ENCODE data around the gene LRRC49. TPM values are rescaled to one million over a fixed set of nuclear protein-coding genes. Genes with fewer than 3 reads are reported as not detected.

Gene LRRC49
- polyA plus RNA-seq, 1 donor (not counting 4 experiments of a cell fraction or from before 2014, with no cell fraction given) = 9.9 TPM

GRCh38 chr15:70995383-70995970, 102.9 kb downstream of the LRRC49 start:
- H3K9ac ChIP-seq (ENCODE audit: control insufficient read depth, extremely low read depth, insufficient read depth, low read length) = no peak overlapping the region
- TF ChIP-seq CTCF (optimal IDR thresholded peaks at IDR 0.05 in 1 of 3, IDR thresholded peaks at IDR 0.05 in 1 of 3, conservative IDR thresholded peaks at IDR 0.05 in 1 of 3; ENCODE audit: extremely low read depth in 1 of 3, insufficient read depth in 2 of 3, low read length in 3 of 3) (no peak), EZH2 (IDR thresholded peaks at IDR 0.05; ENCODE audit: low read length) (no peak)
- no peaks in the 10 kb centered on the region for H3K4me1 ChIP-seq (ENCODE audit: control insufficient read depth, extremely low read depth, insufficient read depth, low read length)
- no peaks in the 10 kb centered on the region for H3K79me2 ChIP-seq (ENCODE audit: control insufficient read depth, insufficient read depth, low read length)
- no peak overlapping the region for H2AFZ ChIP-seq (ENCODE audit: control insufficient read depth, low read length)
- H3K9me1 ChIP-seq (ENCODE audit: control insufficient read depth, extremely low read depth, insufficient read depth, low read length) = no peaks in the 10 kb centered on the region
- H3K27me3 ChIP-seq (ENCODE audit: control insufficient read depth, extremely low read depth, insufficient read depth, low read length) = no peaks in the 10 kb centered on the region
- no peak overlapping the region for H3K4me2 ChIP-seq (ENCODE audit: control insufficient read depth, extremely low read depth, insufficient read depth, low read depth, low read length)
- H3K4me3 ChIP-seq (ENCODE audit: control insufficient read depth in 2 of 3, extremely low read depth in 1 of 3, insufficient read depth in 2 of 3, low read depth in 1 of 3, low read length in 3 of 3) = no peak overlapping the region
- H3K9me3 ChIP-seq (ENCODE audit: control insufficient read depth, low read depth, low read length) = no peaks in the 10 kb centered on the region
- H4K20me1 ChIP-seq (ENCODE audit: control insufficient read depth, extremely low read depth, insufficient read depth, low read length) = no peaks in the 10 kb centered on the region
- H3K27ac ChIP-seq (ENCODE audit: control insufficient read depth, insufficient read depth, low read length) = no peak overlapping the region
- no peaks in the 10 kb centered on the region for H3K36me3 ChIP-seq (ENCODE audit: control insufficient read depth in 2 of 2, extremely low read depth in 1 of 2, insufficient read depth in 2 of 2, low read length in 2 of 2)
- DNase-seq (ENCODE audit: low read depth, low spot score) = no peak
- FAIRE-seq = no peak
- dilution Hi-C loops (cut with MboI; ENCODE audit: extremely low pct_ligation_motif_present, low sequenced_read_pairs) = no loop called here

- no peak for FAIRE-seq
- Histone ChIP-seq H3K9me3 (ENCODE audit: control insufficient read depth, low read depth, low read length) (no peaks in the 10 kb centered on the region), H3K9ac (ENCODE audit: control insufficient read depth, extremely low read depth, insufficient read depth, low read length) (no peak overlapping the region), H3K36me3 (ENCODE audit: control insufficient read depth in 2 of 2, extremely low read depth in 1 of 2, insufficient read depth in 2 of 2, low read length in 2 of 2) (no peaks in the 10 kb centered on the region), H3K4me1 (ENCODE audit: control insufficient read depth, extremely low read depth, insufficient read depth, low read length) (peaks cover 1% of the 10 kb centered on the region), H3K9me1 (ENCODE audit: control insufficient read depth, extremely low read depth, insufficient read depth, low read length) (no peaks in the 10 kb centered on the region), H3K79me2 (ENCODE audit: control insufficient read depth, insufficient read depth, low read length) (no peaks in the 10 kb centered on the region), H3K4me2 (ENCODE audit: control insufficient read depth, extremely low read depth, insufficient read depth, low read depth, low read length) (no peak overlapping the region), H3K27me3 (ENCODE audit: control insufficient read depth, extremely low read depth, insufficient read depth, low read length) (no peaks in the 10 kb centered on the region), H2AFZ (ENCODE audit: control insufficient read depth, low read length) (no peak overlapping the region), H4K20me1 (ENCODE audit: control insufficient read depth, extremely low read depth, insufficient read depth, low read length) (no peaks in the 10 kb centered on the region), H3K4me3 (ENCODE audit: control insufficient read depth in 2 of 3, extremely low read depth in 1 of 3, insufficient read depth in 2 of 3, low read depth in 1 of 3, low read length in 3 of 3) (no peak overlapping the region), H3K27ac (ENCODE audit: control insufficient read depth, insufficient read depth, low read length) (no peak overlapping the region)
- no peak for DNase-seq (ENCODE audit: low read depth, low spot score)
- dilution Hi-C loops (cut with MboI; ENCODE audit: extremely low pct_ligation_motif_present, low sequenced_read_pairs) = no loop called here
- TF ChIP-seq CTCF (optimal IDR thresholded peaks at IDR 0.05 in 1 of 3, IDR thresholded peaks at IDR 0.05 in 1 of 3, conservative IDR thresholded peaks at IDR 0.05 in 1 of 3; ENCODE audit: extremely low read depth in 1 of 3, insufficient read depth in 2 of 3, low read length in 3 of 3) (no peak), EZH2 (IDR thresholded peaks at IDR 0.05; ENCODE audit: low read length) (no peak)
These were observed 105.7 kb downstream of the LRRC49 start for GRCh38 chr15:70998319-70998718.

All from keratinocyte (primary cell).